Caco-2 (cell line): ENCODE measurements around the gene PPRC1. TPM values are rescaled to one million over a fixed set of nuclear protein-coding genes. Genes with fewer than 3 reads are reported as not detected.
A peak's percentile ranks its signal among the peaks of the same experiment; 100 is the strongest.

ENCODE experiments used
- BruUV-seq: library from RNA; stranded (reverse); fragments of 400-500 nt; replicated peaks from 2 replicates; lab custom pipeline; 2021; lab: Mats Ljungman, UMichigan
- CTCF ChIA-PET: fragments of 300-600 bp; sonication (Branson Sonifier 250); formaldehyde crosslinking; loops from one replicate; lab custom pipeline; 2022; ENCODE audit warnings: antibody characterized with exemption; lab: Charles Lee
- POLR2A ChIA-PET: fragments of 300-600 bp; sonication (Branson Sonifier 250); formaldehyde crosslinking; loops from one replicate; lab custom pipeline; 2022; ENCODE audit warnings: antibody characterized with exemption; lab: Charles Lee
- DNase-seq, 2 experiments: peaks; one replicate each; pipeline versions ENCODE4 v3.0.0 to v3.0.0-alpha.2; 2020 to 2022
- H3K27me3 ChIP-seq: replicated peaks from 2 replicates; pipeline ENCODE4 v1.6.0; 2011; ENCODE audit warnings: low read length; ENCODE audit not compliant: control insufficient read depth, insufficient read depth
- H3K36me3 ChIP-seq: 2 replicates; pipeline ENCODE4 v1.5.1; 2011; ENCODE audit warnings: low read length; ENCODE audit not compliant: control insufficient read depth, insufficient read depth
- H3K4me1 ChIP-seq: fragments of 250-450 bp; sonication (Bioruptor Pico); 2 replicates; pipeline ENCODE4 v1.5.1; 2020; ENCODE audit warnings: mild to moderate bottlenecking
- H3K4me3 ChIP-seq: 2 replicates; pipeline ENCODE4 v1.5.1; 2011; ENCODE audit warnings: low read depth, mild to moderate bottlenecking, control low read depth, low read length
- H3K9me3 ChIP-seq: fragments of 250-450 bp; sonication (Bioruptor Pico); 2 replicates; pipeline ENCODE4 v1.5.1; 2020; ENCODE audit warnings: mild to moderate bottlenecking, moderate library complexity
- H3K27ac Mint-ChIP-seq: one replicate; pipeline ENCODE4 v1.8.0; 2022; ENCODE audit warnings: mixed read lengths; ENCODE audit not compliant: unreplicated experiment
- H3K27me3 Mint-ChIP-seq: one replicate; pipeline ENCODE4 v1.8.0; 2022; ENCODE audit warnings: mixed read lengths; ENCODE audit not compliant: insufficient read depth, unreplicated experiment
- H3K36me3 Mint-ChIP-seq: one replicate; pipeline ENCODE4 v1.8.0; 2022; ENCODE audit warnings: mild to moderate bottlenecking, mixed read lengths; ENCODE audit not compliant: insufficient read depth, unreplicated experiment
- H3K4me1 Mint-ChIP-seq: one replicate; pipeline ENCODE4 v1.8.0; 2022; ENCODE audit warnings: low read depth, mixed read lengths; ENCODE audit not compliant: unreplicated experiment
- H3K4me3 Mint-ChIP-seq: one replicate; pipeline ENCODE4 v1.8.0; 2022; ENCODE audit warnings: mild to moderate bottlenecking, moderate library complexity, mixed read lengths; ENCODE audit not compliant: unreplicated experiment
- H3K9me3 Mint-ChIP-seq: one replicate; pipeline ENCODE4 v1.8.0; 2022; ENCODE audit warnings: mixed read lengths; ENCODE audit not compliant: unreplicated experiment
- CTCF ChIP-seq, 2 experiments: fragments of 200-600 bp in 1 of 2; IDR thresholded peaks; 1 replicate in 1 of 2; 2 replicates in 1 of 2; pipeline versions ENCODE4 v1.5.1 to v1.8.0; 2011 to 2022; ENCODE audit warnings: antibody characterized with exemption in 1 of 2, control low read depth in 1 of 2, inconsistent platforms in 1 of 2, low read depth in 1 of 2, low read length in 1 of 2, mild to moderate bottlenecking in 1 of 2, moderate library complexity in 1 of 2; ENCODE audit not compliant: insufficient read depth in 1 of 2, severe bottlenecking in 1 of 2, unreplicated experiment in 1 of 2
- intact Hi-C: fragments of 100-400 bp; cut with micrococcal nuclease; formaldehyde crosslinking; loops from one replicate; pipeline ENCODE4 v1.10.0; 2022; ENCODE audit not compliant: unreplicated experiment
- total RNA-seq: library from RNA; stranded (reverse); gene quantifications from 2 replicates; pipeline ENCODE4 v1.2.3, GENCODE V29; 2022

Gene PPRC1
- total RNA-seq, 1 experiment from 2014 or later: 66.6 TPM

GRCh38 chr10:102120991-102121738 lies 11.7 kb upstream of the PPRC1 start:
- intact Hi-C loops: loop anchor here (1.0 kb wide), 1 partner anchor 11 kb away; no protein-coding TSS in a partner anchor
- Histone ChIP-seq H3K9me3 (no peaks in the 10 kb centered on the region), H3K36me3 (no peaks in the 10 kb centered on the region), H3K27me3 (no peaks in the 10 kb centered on the region), H3K4me3 (peak overlapping the region; percentile 90), H3K4me1 (peaks cover 29% of the 10 kb centered on the region; the same call in 1 of the 2 replicates)
- no peaks in the 10 kb centered on the region for H3K27me3 Mint-ChIP-seq
- ChIA-PET CTCF (no interaction called here), POLR2A (no interaction called here)
- no peak for DNase-seq
- peak overlapping the region; percentile 55 for H3K27ac Mint-ChIP-seq
- TSS peak; percentile 34 for BruUV-seq
- peak overlapping the region; percentile 77 for H3K4me3 Mint-ChIP-seq
- no peak for TF ChIP-seq CTCF (IDR thresholded peaks at IDR 0.05; ENCODE audit: insufficient read depth in 1 of 2, low read depth in 1 of 2, low read length in 1 of 2, severe bottlenecking in 1 of 2, unreplicated experiment in 1 of 2)
- no peaks in the 10 kb centered on the region for H3K9me3 Mint-ChIP-seq
- H3K4me1 Mint-ChIP-seq: peaks cover 18% of the 10 kb centered on the region
- H3K36me3 Mint-ChIP-seq: no peaks in the 10 kb centered on the region

GRCh38 chr10:102121739-102122372 lies 11.0 kb upstream of the PPRC1 start:
- TF ChIP-seq CTCF (IDR thresholded peaks at IDR 0.05; ENCODE audit: insufficient read depth in 1 of 2, low read depth in 1 of 2, low read length in 1 of 2, severe bottlenecking in 1 of 2, unreplicated experiment in 1 of 2): peak in 1 of 2 experiments; percentile 30
- no TSS peak for BruUV-seq
- Histone ChIP-seq H3K4me1 (peaks cover 29% of the 10 kb centered on the region; the same call in 1 of the 2 replicates), H3K36me3 (no peaks in the 10 kb centered on the region), H3K27me3 (no peaks in the 10 kb centered on the region), H3K9me3 (no peaks in the 10 kb centered on the region), H3K4me3 (no peak overlapping the region)
- H3K4me3 Mint-ChIP-seq: no peak overlapping the region
- H3K27me3 Mint-ChIP-seq: no peaks in the 10 kb centered on the region
- intact Hi-C loops: no loop called here
- H3K36me3 Mint-ChIP-seq: no peaks in the 10 kb centered on the region
- CTCF ChIA-PET: no interaction called here
- no peak overlapping the region for H3K27ac Mint-ChIP-seq
- H3K4me1 Mint-ChIP-seq: peaks cover 15% of the 10 kb centered on the region
- DNase-seq: peak in 1 of 2 experiments; percentile 20
- no peaks in the 10 kb centered on the region for H3K9me3 Mint-ChIP-seq
- POLR2A ChIA-PET: no interaction called here

- H3K4me3 ChIP-seq: no peak overlapping the region
- H3K4me1 ChIP-seq: peaks cover 29% of the 10 kb centered on the region; the same call in 1 of the 2 replicates
- H3K36me3 Mint-ChIP-seq: no peaks in the 10 kb centered on the region
- H3K36me3 ChIP-seq: no peaks in the 10 kb centered on the region
- no peak for TF ChIP-seq CTCF (IDR thresholded peaks at IDR 0.05; ENCODE audit: insufficient read depth in 1 of 2, low read depth in 1 of 2, low read length in 1 of 2, severe bottlenecking in 1 of 2, unreplicated experiment in 1 of 2)
- H3K9me3 Mint-ChIP-seq: no peaks in the 10 kb centered on the region
- ChIA-PET CTCF (no interaction called here), POLR2A (no interaction called here)
- H3K27me3 ChIP-seq: no peaks in the 10 kb centered on the region
- no peak overlapping the region for H3K4me3 Mint-ChIP-seq
- H3K9me3 ChIP-seq: no peaks in the 10 kb centered on the region
- intact Hi-C loops: no loop called here
- no peak overlapping the region for H3K27ac Mint-ChIP-seq
- no TSS peak for BruUV-seq
- peaks cover 17% of the 10 kb centered on the region for H3K4me1 Mint-ChIP-seq
- no peak for DNase-seq
- no peaks in the 10 kb centered on the region for H3K27me3 Mint-ChIP-seq
Observed at GRCh38 chr10:102122450-102122849, 10.4 kb upstream of the PPRC1 start.
